ENCODE measurements around the gene MPV17L. TPM values are rescaled to one million over a fixed set of nuclear protein-coding genes. Genes with fewer than 3 reads are reported as not detected.
"Not testable (repeated sequence)": the region's sequence is repeated elsewhere in the genome, so short reads cannot be mapped to it uniquely, and the experiment has no call there.

Gene MPV17L
- polyA plus RNA-seq, 1 of the 3 experiments (the other 2 are of a cell fraction): 0.43 TPM

DNA sequence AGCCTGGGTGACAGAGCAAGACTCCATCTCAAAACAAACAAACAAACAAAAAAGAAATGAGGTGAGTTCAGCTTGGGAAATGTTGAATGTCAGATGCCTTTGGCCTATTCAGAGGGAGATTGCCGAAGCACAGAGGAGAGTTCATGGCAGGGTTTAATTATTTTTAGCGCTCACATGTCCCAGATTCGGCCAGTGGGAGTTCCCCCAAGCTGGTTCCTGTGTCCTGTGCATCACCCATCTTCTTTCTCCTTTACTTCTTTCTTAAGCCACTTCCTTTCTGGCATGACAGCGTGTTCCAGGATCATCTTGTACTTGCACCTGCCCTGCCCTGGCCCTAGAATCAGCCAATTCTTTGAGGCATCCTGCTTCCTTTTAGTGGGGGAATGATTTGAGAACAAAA lies 9.2 kb downstream of the MPV17L start:
- no peaks in the 10 kb centered on the region for H3K4me1 ChIP-seq (ENCODE audit: control insufficient read depth in 1 of 2, insufficient read depth in 2 of 2, low read depth in 1 of 2, low read length in 1 of 2)
- H4K20me1 ChIP-seq (ENCODE audit: insufficient read depth): no peaks in the 10 kb centered on the region
- TF ChIP-seq, protein P1, sequence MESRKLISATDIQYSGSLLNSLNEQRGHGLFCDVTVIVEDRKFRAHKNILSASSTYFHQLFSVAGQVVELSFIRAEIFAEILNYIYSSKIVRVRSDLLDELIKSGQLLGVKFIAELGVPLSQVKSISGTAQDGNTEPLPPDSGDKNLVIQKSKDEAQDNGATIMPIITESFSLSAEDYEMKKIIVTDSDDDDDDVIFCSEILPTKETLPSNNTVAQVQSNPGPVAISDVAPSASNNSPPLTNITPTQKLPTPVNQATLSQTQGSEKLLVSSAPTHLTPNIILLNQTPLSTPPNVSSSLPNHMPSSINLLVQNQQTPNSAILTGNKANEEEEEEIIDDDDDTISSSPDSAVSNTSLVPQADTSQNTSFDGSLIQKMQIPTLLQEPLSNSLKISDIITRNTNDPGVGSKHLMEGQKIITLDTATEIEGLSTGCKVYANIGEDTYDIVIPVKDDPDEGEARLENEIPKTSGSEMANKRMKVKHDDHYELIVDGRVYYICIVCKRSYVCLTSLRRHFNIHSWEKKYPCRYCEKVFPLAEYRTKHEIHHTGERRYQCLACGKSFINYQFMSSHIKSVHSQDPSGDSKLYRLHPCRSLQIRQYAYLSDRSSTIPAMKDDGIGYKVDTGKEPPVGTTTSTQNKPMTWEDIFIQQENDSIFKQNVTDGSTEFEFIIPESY (IDR thresholded peaks at IDR 0.05; ENCODE audit: borderline replicate concordance, low read depth): no peak
- TF ChIP-seq MEF2A (IDR thresholded peaks at IDR 0.05; ENCODE audit: borderline replicate concordance, low read depth): no peak
- TF ChIP-seq FOXJ3 (CRISPR knock-in tag; IDR thresholded peaks at IDR 0.05): no peak
- no peak for TF ChIP-seq TAF1 (IDR thresholded peaks at IDR 0.05; ENCODE audit: borderline replicate concordance, low read depth, low read length)
- WGBS (ENCODE audit: low lambda C conversion rate): 82% methylated on average over 4 of the region's 4 CpGs
- POLR2A ChIA-PET: no interaction called here
- no peaks in the 10 kb centered on the region for H3K27me3 ChIP-seq (ENCODE audit: insufficient read depth)
- no peak overlapping the region for H3K4me2 ChIP-seq
- H3K9ac ChIP-seq: no peak overlapping the region
- no peak overlapping the region for H2AFZ ChIP-seq (ENCODE audit: low read depth)
- no peak for DNase-seq
- H3K4me3 ChIP-seq (ENCODE audit: low read depth in 2 of 2, low read length in 1 of 2): no peak overlapping the region
- H3K27ac ChIP-seq (ENCODE audit: low read depth in 2 of 2, low read length in 1 of 2): no peak overlapping the region
- H3K9me2 ChIP-seq: no peaks in the 10 kb centered on the region
- no peaks in the 10 kb centered on the region for H3K9me3 ChIP-seq
- CTCF ChIA-PET: interaction anchor here (0.6 kb wide), 1 partner anchor 123 kb away, joined by 3 read pairs; no protein-coding TSS in a partner anchor
- no peaks in the 10 kb centered on the region for H3K79me2 ChIP-seq (ENCODE audit: insufficient read depth)
- no peaks in the 10 kb centered on the region for H3F3A ChIP-seq (replicated peaks; ENCODE audit: insufficient read depth)
- H3K36me3 ChIP-seq (replicated peaks in 1 of 2; ENCODE audit: control insufficient read depth in 1 of 2, insufficient read depth in 2 of 2, low read length in 1 of 2): no peaks in the 10 kb centered on the region

DNA sequence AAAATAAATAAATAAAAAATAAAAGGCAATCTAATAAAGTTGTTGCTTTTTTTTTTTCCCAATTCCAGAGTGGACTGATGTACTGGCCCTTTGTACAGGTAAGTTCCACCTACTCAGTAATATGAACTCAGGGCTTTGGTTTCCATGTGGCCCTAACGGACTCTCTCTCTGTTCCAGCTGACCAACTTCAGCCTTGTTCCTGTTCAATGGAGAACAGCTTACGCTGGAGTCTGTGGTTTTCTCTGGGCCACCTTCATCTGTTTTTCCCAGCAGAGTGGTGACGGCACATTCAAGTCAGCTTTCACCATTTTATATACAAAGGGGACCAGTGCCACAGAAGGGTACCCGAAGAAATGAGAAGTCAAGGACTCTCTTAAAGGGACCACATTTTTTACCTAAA lies 12.2 kb downstream of the MPV17L start:
- DNase-seq; H3K9me3 ChIP-seq; H3K9ac ChIP-seq; H3F3A ChIP-seq (replicated peaks; ENCODE audit: insufficient read depth); H2AFZ ChIP-seq (ENCODE audit: low read depth); H3K4me3 ChIP-seq (ENCODE audit: low read depth in 2 of 2, low read length in 1 of 2); H3K27me3 ChIP-seq (ENCODE audit: insufficient read depth); H3K9me2 ChIP-seq; H3K36me3 ChIP-seq (replicated peaks in 1 of 2; ENCODE audit: control insufficient read depth in 1 of 2, insufficient read depth in 2 of 2, low read length in 1 of 2); H3K4me1 ChIP-seq (ENCODE audit: control insufficient read depth in 1 of 2, insufficient read depth in 2 of 2, low read depth in 1 of 2, low read length in 1 of 2); POLR2A ChIA-PET; H3K4me2 ChIP-seq; H3K79me2 ChIP-seq (ENCODE audit: insufficient read depth); H4K20me1 ChIP-seq (ENCODE audit: insufficient read depth); H3K27ac ChIP-seq (ENCODE audit: low read depth in 2 of 2, low read length in 1 of 2): not testable (repeated sequence)
- WGBS (ENCODE audit: low lambda C conversion rate): 84% methylated on average over 4 of the region's 4 CpGs
- CTCF ChIA-PET: interaction anchor here (1.8 kb wide), 1 partner anchor 143 kb away, joined by 4 read pairs; no protein-coding TSS in a partner anchor

DNA sequence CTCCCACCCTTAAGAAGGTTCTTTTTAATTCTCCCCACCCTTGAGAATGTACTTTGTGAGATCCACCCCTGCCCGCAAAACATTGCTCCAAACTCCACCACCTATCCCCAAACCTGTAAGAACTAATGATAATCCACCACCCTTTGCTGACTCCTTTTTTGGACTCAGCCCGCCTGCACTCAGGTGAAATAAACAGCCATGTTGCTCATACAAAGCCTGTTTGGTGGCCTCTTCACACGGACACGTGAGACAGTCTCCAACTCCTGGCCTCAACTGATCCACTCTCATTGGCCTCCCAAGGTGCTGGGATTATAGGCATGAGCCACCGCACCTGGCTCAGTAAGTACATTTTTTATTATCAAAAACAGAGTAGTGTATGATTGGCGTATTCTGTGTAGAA lies 13.9 kb downstream of the MPV17L start:
- H3K4me1 ChIP-seq (ENCODE audit: control insufficient read depth in 1 of 2, insufficient read depth in 2 of 2, low read depth in 1 of 2, low read length in 1 of 2); H3K9me2 ChIP-seq; H3K9ac ChIP-seq; H4K20me1 ChIP-seq (ENCODE audit: insufficient read depth); H3K36me3 ChIP-seq (replicated peaks in 1 of 2; ENCODE audit: control insufficient read depth in 1 of 2, insufficient read depth in 2 of 2, low read length in 1 of 2); H3K79me2 ChIP-seq (ENCODE audit: insufficient read depth); H3K27me3 ChIP-seq (ENCODE audit: insufficient read depth); H3F3A ChIP-seq (replicated peaks; ENCODE audit: insufficient read depth); H3K4me3 ChIP-seq (ENCODE audit: low read depth in 2 of 2, low read length in 1 of 2); DNase-seq; H3K9me3 ChIP-seq; POLR2A ChIA-PET; H3K27ac ChIP-seq (ENCODE audit: low read depth in 2 of 2, low read length in 1 of 2); H3K4me2 ChIP-seq; H2AFZ ChIP-seq (ENCODE audit: low read depth): not testable (repeated sequence)
- 95% methylated on average over 6 of the region's 6 CpGs for WGBS (ENCODE audit: low lambda C conversion rate)
- CTCF ChIA-PET: interaction anchor here (1.1 kb wide), 1 partner anchor 141 kb away, joined by 3 read pairs; no protein-coding TSS in a partner anchor

Data from SK-N-SH (cell line).